SK-N-SH treated with all-trans-retinoic acid at 6 μM for 48 hours (cell line): ENCODE measurements around the gene CCT7.

Source experiments
- ATAC-seq: fragments of 200-7000 bp; cut with Tn5 transposase; 3 replicates; pipeline ENCODE4 v1.9.1; 2020; ENCODE audit warnings: mild to moderate bottlenecking, moderate library complexity
- ARNTL ChIP-seq: fragments of 450-650 bp; formaldehyde crosslinking; IDR thresholded peaks from 2 replicates; pipeline ENCODE4 v1.5.0; 2020; ENCODE audit warnings: low read depth, mild to moderate bottlenecking, moderate library complexity, borderline replicate concordance
- BACH2 ChIP-seq: fragments of 250-450 bp; sonication (Bioruptor Pico); IDR thresholded peaks from 2 replicates; pipeline ENCODE4 v1.9.0; 2021; ENCODE audit warnings: mild to moderate bottlenecking, borderline replicate concordance
- CREB5 ChIP-seq: fragments of 250-450 bp; sonication (Bioruptor Pico); IDR thresholded peaks from 2 replicates; pipeline ENCODE4 v1.5.1; 2020; ENCODE audit warnings: low read depth, mild to moderate bottlenecking, moderate library complexity
- CSDC2 ChIP-seq: fragments of 250-450 bp; sonication (Bioruptor Pico); IDR thresholded peaks from 2 replicates; pipeline ENCODE4 v1.5.0; 2020; ENCODE audit warnings: mild to moderate bottlenecking, moderate library complexity
- ESRRG ChIP-seq: fragments of 250-450 bp; sonication (Bioruptor Pico); IDR thresholded peaks from 2 replicates; pipeline ENCODE4 v1.6.1; 2021; ENCODE audit warnings: mild to moderate bottlenecking
- GLIS3 ChIP-seq: fragments of 250-450 bp; sonication (Bioruptor Pico); IDR thresholded peaks from 2 replicates; pipeline ENCODE4 v1.5.0; 2020; ENCODE audit warnings: mild to moderate bottlenecking, moderate library complexity
- ISL1 ChIP-seq: fragments of 250-450 bp; sonication (Bioruptor Pico); IDR thresholded peaks from 2 replicates; pipeline ENCODE4 v2.1.2; 2022; ENCODE audit warnings: mild to moderate bottlenecking, moderate library complexity
- OSR1 ChIP-seq: fragments of 250-450 bp; sonication (Bioruptor Pico); IDR thresholded peaks from 2 replicates; pipeline ENCODE4 v1.8.0; 2022; ENCODE audit warnings: moderate library complexity, mild to moderate bottlenecking, inconsistent platforms
- PATZ1 ChIP-seq: fragments of 250-450 bp; sonication (Bioruptor Pico); IDR thresholded peaks from 2 replicates; pipeline ENCODE4 v1.8.0; 2020; ENCODE audit warnings: mild to moderate bottlenecking, moderate library complexity, borderline replicate concordance
- POU6F1 ChIP-seq: fragments of 250-450 bp; sonication (Bioruptor Pico); IDR thresholded peaks from 2 replicates; pipeline ENCODE4 v1.8.0; 2021; ENCODE audit warnings: low read depth, mild to moderate bottlenecking, moderate library complexity, borderline replicate concordance
- PPARA ChIP-seq: fragments of 250-450 bp; sonication (Bioruptor Pico); IDR thresholded peaks from 2 replicates; pipeline ENCODE4 v1.5.0; 2020; ENCODE audit warnings: mild to moderate bottlenecking, borderline replicate concordance
- RARB ChIP-seq: fragments of 250-450 bp; sonication (Bioruptor Pico); IDR thresholded peaks from 2 replicates; pipeline ENCODE4 v1.8.0; 2021; ENCODE audit warnings: mild to moderate bottlenecking, moderate library complexity
- SNAI2 ChIP-seq: fragments of 250-450 bp; sonication (Bioruptor Pico); IDR thresholded peaks from 2 replicates; pipeline ENCODE4 v1.5.0; 2020; ENCODE audit warnings: mild to moderate bottlenecking, moderate library complexity
- TCF4 ChIP-seq: fragments of 250-450 bp; sonication (Bioruptor Pico); IDR thresholded peaks from 2 replicates; pipeline ENCODE4 v1.8.0; 2021; ENCODE audit warnings: mild to moderate bottlenecking, moderate library complexity, borderline replicate concordance
- TOX ChIP-seq: fragments of 250-450 bp; sonication (Bioruptor Pico); IDR thresholded peaks from 2 replicates; pipeline ENCODE4 v1.8.0; 2021; ENCODE audit warnings: mild to moderate bottlenecking, moderate library complexity, borderline replicate concordance
- TSHZ2 ChIP-seq: fragments of 250-450 bp; sonication (Bioruptor Pico); IDR thresholded peaks from 2 replicates; pipeline ENCODE4 v1.5.0; 2020; ENCODE audit warnings: mild to moderate bottlenecking, moderate library complexity
- ZC3H10 ChIP-seq: fragments of 250-450 bp; sonication (Bioruptor Pico); IDR thresholded peaks from 2 replicates; pipeline ENCODE4 v1.5.1; 2021; ENCODE audit warnings: mild to moderate bottlenecking, moderate library complexity
- ZFP3 ChIP-seq: fragments of 250-450 bp; sonication (Bioruptor Pico); IDR thresholded peaks from 2 replicates; pipeline ENCODE4 v1.5.0; 2020; ENCODE audit warnings: mild to moderate bottlenecking, moderate library complexity
- ZNF565 ChIP-seq: fragments of 450-650 bp; formaldehyde crosslinking; conservative IDR thresholded peaks from 2 replicates; pipeline ENCODE4 v1.5.0; 2020; ENCODE audit warnings: low read depth, mild to moderate bottlenecking, moderate library complexity
- ZNF70 ChIP-seq: fragments of 450-650 bp; formaldehyde crosslinking; IDR thresholded peaks from 2 replicates; pipeline ENCODE4 v1.5.0; 2020; ENCODE audit warnings: mild to moderate bottlenecking, moderate library complexity

CCT7 gene

GRCh38 chr2:73255007-73255644, 21.0 kb downstream of the CCT7 start:
- TF ChIP-seq ZNF565 (no peak), CSDC2 (CRISPR knock-in tag) (no peak), GLIS3 (CRISPR knock-in tag) (no peak), ZFP3 (CRISPR knock-in tag) (no peak), ESRRG (CRISPR knock-in tag) (no peak), ARNTL (CRISPR knock-in tag) (no peak), PPARA (no peak), PATZ1 (no peak), TOX (CRISPR knock-in tag) (no peak), CREB5 (CRISPR knock-in tag) (no peak)

GRCh38 chr2:73255907-73256617, 22.0 kb downstream of the CCT7 start:
- ATAC-seq = peak; percentile 5

More at GRCh38 chr2:73255007-73255644, 21.0 kb downstream of the CCT7 start:
- ATAC-seq = peak; percentile 13

More at GRCh38 chr2:73255907-73256617, 22.0 kb downstream of the CCT7 start:
- no peak for TF ChIP-seq PATZ1
- TF ChIP-seq ESRRG (CRISPR knock-in tag) = no peak
- TF ChIP-seq POU6F1 (CRISPR knock-in tag) = no peak
- TF ChIP-seq GLIS3 (CRISPR knock-in tag) = no peak
- no peak for TF ChIP-seq BACH2
- no peak for TF ChIP-seq TCF4
- no peak for TF ChIP-seq ZNF565
- TF ChIP-seq ISL1 (CRISPR knock-in tag) = no peak
- TF ChIP-seq ZC3H10 (CRISPR knock-in tag) = no peak
- no peak for TF ChIP-seq OSR1 (CRISPR knock-in tag)
- TF ChIP-seq ARNTL (CRISPR knock-in tag) = no peak
- no peak for TF ChIP-seq TSHZ2
- no peak for TF ChIP-seq PPARA
- no peak for TF ChIP-seq ZNF70 (CRISPR knock-in tag)
- no peak for TF ChIP-seq ZFP3 (CRISPR knock-in tag)
- no peak for TF ChIP-seq CSDC2 (CRISPR knock-in tag)
- TF ChIP-seq RARB = no peak
- TF ChIP-seq SNAI2 (CRISPR knock-in tag) = no peak
- TF ChIP-seq, all 23 proteins: peak for 0
